SU-DHL-6 (cell line): Measurements from ENCODE around the gene MDC1.

Source experiments
- H2AFZ ChIP-seq: fragments of 200-600 bp; sonication (generic); 2 replicates; pipeline ENCODE4 v1.6.1; 2014; ENCODE audit warnings: low read depth, mild to moderate bottlenecking, moderate library complexity, mixed read lengths, antibody characterized with exemption, low read length; ENCODE audit not compliant: severe bottlenecking
- H3F3A ChIP-seq: fragments of 200-600 bp; shearing (Covaris generic); 2 replicates; pipeline ENCODE4 v1.6.0; 2016; ENCODE audit warnings: antibody characterized with exemption, mild to moderate bottlenecking; ENCODE audit not compliant: insufficient read depth
- H3K27ac ChIP-seq: fragments of 200-600 bp; sonication (generic); 2 replicates; pipeline ENCODE4 v1.5.1; 2016; ENCODE audit warnings: low read depth, mild to moderate bottlenecking, low read length, moderate library complexity, mixed read lengths
- H3K27me3 ChIP-seq: fragments of 200-600 bp; sonication (generic), shearing (Covaris generic); 2 replicates; pipeline ENCODE4 v1.6.0; 2014; ENCODE audit warnings: mild to moderate bottlenecking, low read length
- H3K36me3 ChIP-seq: fragments of 200-600 bp; sonication (generic); 2 replicates; pipeline ENCODE4 v1.6.1; 2014; ENCODE audit warnings: mild to moderate bottlenecking, low read length, mixed read lengths
- H3K4me2 ChIP-seq: fragments of 300-600, 200-600 bp; shearing (Covaris generic), sonication (generic); 2 replicates; pipeline ENCODE4 v1.6.0; 2014; ENCODE audit warnings: low read length, low read depth, mild to moderate bottlenecking; ENCODE audit not compliant: poor library complexity, severe bottlenecking
- H3K4me3 ChIP-seq: fragments of 200-600 bp; sonication (generic); 2 replicates; pipeline ENCODE4 v1.5.1; 2014; ENCODE audit warnings: antibody characterized with exemption, low read length, mild to moderate bottlenecking, mixed read lengths; ENCODE audit not compliant: insufficient read depth, poor library complexity, severe bottlenecking
- H3K79me2 ChIP-seq: fragments of 200-600 bp; sonication (generic); 2 replicates; pipeline ENCODE4 v1.6.1; 2014; ENCODE audit warnings: mild to moderate bottlenecking, low read length, moderate library complexity; ENCODE audit not compliant: insufficient read depth
- H3K9ac ChIP-seq: fragments of 200-600 bp; sonication (generic); 2 replicates; pipeline ENCODE4 v1.7.0; 2014; ENCODE audit warnings: mild to moderate bottlenecking, low read length
- H3K9me2 ChIP-seq: fragments of 200-600 bp; sonication (generic); replicated peaks from 2 replicates; pipeline ENCODE4 v1.6.1; 2014; ENCODE audit warnings: low read length; ENCODE audit not compliant: insufficient read depth
- H3K9me3 ChIP-seq: fragments of 200-600 bp; sonication (generic); 2 replicates; pipeline ENCODE4 v1.6.1; 2014; ENCODE audit warnings: low read length, mixed read lengths; ENCODE audit not compliant: insufficient read depth
- H4K20me1 ChIP-seq: fragments of 200-600 bp; sonication (generic); 2 replicates; pipeline ENCODE4 v1.6.1; 2014; ENCODE audit warnings: low read depth, mild to moderate bottlenecking, antibody characterized with exemption, low read length, moderate library complexity, mixed read lengths
- CTCF ChIP-seq: fragments of 200-600 bp; sonication (generic); IDR thresholded peaks from one replicate; pipeline ENCODE4 v1.5.1; 2017; ENCODE audit warnings: antibody characterized with exemption, mild to moderate bottlenecking, low read length, moderate library complexity; ENCODE audit not compliant: insufficient read depth, poor library complexity, severe bottlenecking
- EZH2phosphoT487 ChIP-seq: fragments of 200-600 bp; sonication (generic), shearing (Covaris generic); conservative IDR thresholded peaks from 2 replicates; pipeline ENCODE4 v1.6.1; 2018; ENCODE audit warnings: mild to moderate bottlenecking, antibody characterized with exemption, low read length, moderate library complexity, mixed read lengths

MDC1 gene

DNA sequence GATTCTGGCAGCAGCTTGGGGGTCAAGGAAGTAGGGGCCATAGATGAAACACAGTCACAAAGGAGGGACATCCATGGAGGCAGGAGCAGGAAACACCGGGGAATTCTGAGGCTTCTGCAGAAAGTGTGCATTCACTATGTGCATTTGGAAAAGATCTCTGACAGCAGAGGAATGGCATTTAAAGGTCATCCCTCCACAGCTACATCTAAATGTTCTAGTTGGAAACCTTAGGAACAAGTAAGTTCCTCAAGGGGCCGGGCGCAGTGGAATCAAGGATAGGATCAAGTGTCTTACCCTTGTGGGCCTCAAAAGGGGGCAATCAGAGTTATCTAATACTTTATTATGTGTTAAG, 61.4 kb downstream of the MDC1 start:
- Histone ChIP-seq H3K27me3 (no peaks in the 10 kb centered on the region), H3K9me2 (no peaks in the 10 kb centered on the region), H4K20me1 (no peaks in the 10 kb centered on the region), H3F3A (peaks cover 19% of the 10 kb centered on the region), H3K9me3 (no peaks in the 10 kb centered on the region), H3K4me2 (no peak overlapping the region), H3K36me3 (peaks cover 10% of the 10 kb centered on the region; the same call in 1 of the 2 replicates), H2AFZ (no peak overlapping the region), H3K27ac (no peak overlapping the region), H3K4me3 (no peak overlapping the region), H3K9ac (no peak overlapping the region), H3K79me2 (no peaks in the 10 kb centered on the region)
- TF ChIP-seq EZH2phosphoT487 (no peak), CTCF (no peak)

DNA sequence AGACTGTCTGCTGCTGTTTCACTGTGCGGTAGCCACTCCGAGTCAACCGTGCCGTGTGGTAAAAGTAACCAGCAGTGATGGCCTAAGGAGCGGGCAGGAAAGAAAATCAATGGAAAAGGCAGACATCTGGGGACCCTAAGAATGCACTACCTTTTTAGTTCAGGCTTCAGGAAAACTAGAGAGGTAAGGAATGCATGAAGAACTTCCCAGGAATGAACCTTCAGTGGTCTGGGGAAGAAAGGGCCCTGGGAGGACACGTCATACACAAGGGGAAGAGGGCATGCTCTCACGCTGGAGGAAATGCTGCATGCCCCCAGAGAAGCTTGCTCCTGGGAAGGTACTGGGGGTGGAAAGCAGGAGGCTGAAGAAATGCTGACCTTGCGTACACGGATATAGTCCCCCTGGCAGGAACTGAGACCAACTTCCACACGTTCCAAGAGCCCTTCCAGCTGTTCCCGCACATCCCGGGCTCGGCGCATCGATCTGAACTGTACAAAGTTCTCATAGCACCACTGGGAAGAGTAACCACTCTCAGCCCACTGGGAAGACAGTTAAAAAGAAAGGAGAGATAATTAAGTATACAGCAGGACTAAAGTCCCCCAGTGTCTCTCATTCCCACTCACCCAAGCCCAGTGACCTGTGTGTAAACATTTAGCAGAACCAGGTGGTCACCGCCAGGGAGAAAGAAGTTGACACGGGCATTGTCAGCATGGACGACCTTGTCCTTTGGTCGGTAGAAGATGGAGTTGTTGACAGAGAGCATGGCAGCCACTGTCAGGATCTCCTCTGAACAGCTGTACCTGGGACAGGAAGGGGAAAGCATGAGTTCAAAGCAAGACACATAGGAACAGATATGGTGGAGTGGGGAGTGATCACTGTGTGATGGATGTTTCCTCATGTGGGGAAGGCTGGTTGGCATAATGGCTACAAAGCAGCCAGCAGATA, 62.0 kb downstream of the MDC1 start:
- H3K36me3 ChIP-seq = peaks cover 10% of the 10 kb centered on the region; the same call in 1 of the 2 replicates
- H3K4me3 ChIP-seq = no peak overlapping the region
- H3K27me3 ChIP-seq = no peaks in the 10 kb centered on the region
- no peak overlapping the region for H3K4me2 ChIP-seq
- TF ChIP-seq EZH2phosphoT487 (no peak), CTCF (no peak)
- H3K79me2 ChIP-seq = no peaks in the 10 kb centered on the region
- H4K20me1 ChIP-seq = no peaks in the 10 kb centered on the region
- H3K9ac ChIP-seq = no peak overlapping the region
- H3K9me2 ChIP-seq = no peaks in the 10 kb centered on the region
- H3K27ac ChIP-seq = no peak overlapping the region
- no peak overlapping the region for H2AFZ ChIP-seq
- H3F3A ChIP-seq = peaks cover 19% of the 10 kb centered on the region
- H3K9me3 ChIP-seq = no peaks in the 10 kb centered on the region

DNA sequence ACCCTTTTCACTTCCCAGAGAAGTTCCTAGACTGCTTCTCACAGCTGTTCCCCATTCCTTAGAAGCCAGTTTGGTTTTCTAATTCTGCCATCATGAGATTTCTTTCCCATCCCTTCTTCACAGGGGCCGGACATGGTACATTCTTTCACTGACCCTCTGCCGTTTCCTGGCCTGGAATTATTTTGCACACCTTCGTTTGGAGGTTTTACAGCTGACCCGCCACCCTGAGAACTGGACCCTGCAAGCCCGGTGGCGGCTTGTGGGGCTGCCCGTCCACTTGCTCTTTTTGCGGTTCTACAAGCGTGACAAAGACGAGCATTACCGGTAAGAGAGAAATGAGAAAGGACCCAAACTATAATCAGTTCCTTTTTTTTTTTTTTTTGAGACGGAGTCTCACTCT, 65.9 kb downstream of the MDC1 start:
- Histone ChIP-seq H3F3A (peaks cover 25% of the 10 kb centered on the region), H3K4me2 (no peak overlapping the region), H3K36me3 (peaks cover 7% of the 10 kb centered on the region; the same call in 1 of the 2 replicates), H4K20me1 (peaks cover 8% of the 10 kb centered on the region; the same call in 1 of the 2 replicates), H3K27me3 (no peaks in the 10 kb centered on the region), H3K27ac (no peak overlapping the region), H3K9ac (no peak overlapping the region), H3K79me2 (peaks cover 33% of the 10 kb centered on the region), H2AFZ (no peak overlapping the region), H3K4me3 (no peak overlapping the region), H3K9me2 (no peaks in the 10 kb centered on the region), H3K9me3 (no peaks in the 10 kb centered on the region)
- no peak for TF ChIP-seq EZH2phosphoT487
- TF ChIP-seq CTCF = no peak
